Trophoblast cell (in vitro differentiated cells and primary cell): Measurements from ENCODE around the gene GP1BA.

ENCODE experiments used
- DNase-seq, 2 donors: peaks; one replicate each; pipeline ENCODE4 v3.0.0-alpha.2; 2016
- H2AFZ ChIP-seq: 2 replicates; pipeline ENCODE4 v1.6.1; 2013; ENCODE audit warnings: low read length, moderate library complexity, mild to moderate bottlenecking; ENCODE audit not compliant: insufficient read depth, poor library complexity
- H2AK5ac ChIP-seq: 2 replicates; pipeline ENCODE4 v1.6.1; 2013; ENCODE audit warnings: mild to moderate bottlenecking, low read length
- H2BK120ac ChIP-seq: 2 replicates; pipeline ENCODE4 v1.6.1; 2013; ENCODE audit warnings: low read length, mild to moderate bottlenecking, moderate library complexity; ENCODE audit not compliant: insufficient read depth, poor library complexity
- H2BK12ac ChIP-seq: 2 replicates; pipeline ENCODE4 v1.6.1; 2013; ENCODE audit warnings: mild to moderate bottlenecking, low read length, moderate library complexity
- H2BK5ac ChIP-seq: 2 replicates; pipeline ENCODE4 v1.6.1; 2013; ENCODE audit warnings: low read length, low read depth, moderate library complexity, mild to moderate bottlenecking; ENCODE audit not compliant: poor library complexity
- H3K14ac ChIP-seq: 2 replicates; pipeline ENCODE4 v1.6.1; 2013; ENCODE audit warnings: mild to moderate bottlenecking, low read length
- H3K18ac ChIP-seq: 2 replicates; pipeline ENCODE4 v1.6.1; 2013; ENCODE audit warnings: mild to moderate bottlenecking, low read length
- H3K23ac ChIP-seq: 2 replicates; pipeline ENCODE4 v1.6.1; 2013; ENCODE audit warnings: low read length
- H3K27ac ChIP-seq: 2 replicates; pipeline ENCODE4 v1.5.1; 2013; ENCODE audit warnings: low read depth, mild to moderate bottlenecking, inconsistent platforms, low read length, moderate library complexity
- H3K27me3 ChIP-seq: 2 replicates; pipeline ENCODE4 v1.6.1; 2013; ENCODE audit warnings: inconsistent platforms, mild to moderate bottlenecking, low read length, moderate library complexity; ENCODE audit not compliant: insufficient read depth
- H3K36me3 ChIP-seq, 2 experiments: 1 replicate in 1 of 2; 2 replicates in 1 of 2; pipeline ENCODE4 v1.6.1; 2013; ENCODE audit warnings: low read length in 2 of 2, mild to moderate bottlenecking in 2 of 2, moderate library complexity in 1 of 2; ENCODE audit not compliant: insufficient read depth in 2 of 2, control insufficient read depth in 1 of 2
- H3K4ac ChIP-seq: 2 replicates; pipeline ENCODE4 v1.6.1; 2013; ENCODE audit warnings: low read depth, mild to moderate bottlenecking, low read length, moderate library complexity
- H3K4me1 ChIP-seq, 2 experiments: 1 replicate in 1 of 2; 2 replicates in 1 of 2; pipeline ENCODE4 v1.6.1; 2013; ENCODE audit warnings: low read length in 2 of 2, mild to moderate bottlenecking in 2 of 2, moderate library complexity in 1 of 2; ENCODE audit not compliant: insufficient read depth in 2 of 2, control insufficient read depth in 1 of 2
- H3K4me2 ChIP-seq: 2 replicates; pipeline ENCODE4 v1.6.1; 2013; ENCODE audit warnings: inconsistent platforms, mild to moderate bottlenecking, low read length, moderate library complexity
- H3K4me3 ChIP-seq: 2 replicates; pipeline ENCODE4 v1.5.1; 2013; ENCODE audit warnings: mild to moderate bottlenecking, low read depth, low read length, inconsistent platforms
- H3K79me1 ChIP-seq: one replicate; pipeline ENCODE4 v1.6.1; 2013; ENCODE audit warnings: low read length
- H3K79me2 ChIP-seq: 2 replicates; pipeline ENCODE4 v1.6.1; 2013; ENCODE audit warnings: low read length, mild to moderate bottlenecking; ENCODE audit not compliant: control insufficient read depth, insufficient read depth, poor library complexity
- H3K9ac ChIP-seq: 2 replicates; pipeline ENCODE4 v1.6.1; 2013; ENCODE audit warnings: mild to moderate bottlenecking, low read length
- H3K9me3 ChIP-seq: 2 replicates; pipeline ENCODE4 v1.6.1; 2013; ENCODE audit warnings: low read depth, mild to moderate bottlenecking, control low read depth, inconsistent platforms, low read length; ENCODE audit not compliant: insufficient read depth
- H4K12ac ChIP-seq: 2 replicates; pipeline ENCODE4 v1.6.1; 2013; ENCODE audit warnings: low read depth, mild to moderate bottlenecking, low read length, moderate library complexity
- H4K8ac ChIP-seq: 2 replicates; pipeline ENCODE4 v1.6.1; 2013; ENCODE audit warnings: low read depth, mild to moderate bottlenecking, low read length, moderate library complexity
- H4K91ac ChIP-seq: one replicate; pipeline ENCODE4 v1.6.1; 2013; ENCODE audit warnings: low read depth, mild to moderate bottlenecking, low read length, moderate library complexity
- WGBS: extraction: QIAGEN DNeasy Blood & Tissue Kit; methylation state at CpG from one replicate; pipeline ENCODE4 v1.1.7; 2013; ENCODE audit warnings: missing lambda C conversion rate; ENCODE audit not compliant: insufficient read length, insufficient coverage; ENCODE audit errors: extremely low coverage; 5-methylcytosine and 5-hydroxymethylcytosine counted together

The GP1BA gene

DNA sequence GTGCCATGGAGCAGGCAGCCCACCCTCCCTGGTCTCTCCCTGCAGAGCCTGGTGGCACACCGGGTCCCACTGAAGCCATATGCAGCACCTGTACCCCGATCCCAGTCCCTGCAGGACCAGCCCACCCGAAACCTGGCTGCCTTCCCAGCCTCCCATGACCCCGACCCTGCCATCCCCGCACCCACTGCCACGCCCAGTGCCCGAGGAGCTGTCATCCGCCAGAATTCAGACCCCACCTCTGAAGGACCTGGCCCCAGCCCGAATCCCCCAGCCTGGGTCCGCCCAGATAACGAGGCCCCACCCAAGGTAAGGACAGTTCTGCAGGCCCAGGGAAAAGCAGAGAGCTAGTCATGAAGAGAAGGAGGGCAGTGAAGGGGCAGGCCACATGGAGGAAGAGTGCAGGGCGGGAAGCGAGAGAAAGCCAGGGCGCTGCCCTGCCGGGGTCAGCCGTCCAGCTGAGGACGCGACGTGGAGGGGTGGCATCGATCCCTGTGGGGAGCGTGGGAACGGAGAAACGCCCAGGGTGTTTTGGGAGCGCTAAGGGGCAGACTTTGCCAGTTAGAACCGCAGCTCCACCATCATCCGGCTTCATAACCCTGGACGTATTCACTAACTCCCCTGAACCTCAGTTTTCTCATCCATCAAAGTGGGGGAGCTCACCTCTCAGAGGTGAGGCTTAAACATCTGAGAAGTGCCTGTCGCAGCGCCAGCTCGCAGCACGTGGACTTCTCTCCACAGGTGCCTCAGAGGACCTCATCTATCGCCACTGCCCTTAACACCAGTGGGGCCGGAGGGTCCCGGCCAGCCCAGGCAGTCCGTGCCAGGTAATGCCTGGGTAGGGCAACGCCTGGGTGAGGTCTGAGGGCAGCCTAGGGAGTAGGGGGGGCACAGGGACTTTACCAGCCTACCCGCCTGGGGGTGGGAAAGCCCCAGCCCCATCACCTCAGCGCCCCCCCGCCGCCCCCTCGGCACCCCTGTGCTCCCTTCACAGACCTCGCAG, 40.4 kb upstream of the GP1BA start:
- Histone ChIP-seq H2BK5ac (no peak overlapping the region), H3K9me3 (peaks cover 3% of the 10 kb centered on the region), H3K4me2 (no peak overlapping the region), H2BK12ac (no peak overlapping the region), H2AK5ac (no peak overlapping the region), H2AFZ (no peak overlapping the region), H3K9ac (no peak overlapping the region), H3K27me3 (no peaks in the 10 kb centered on the region), H3K79me2 (no peaks in the 10 kb centered on the region), H4K91ac (no peak overlapping the region), H3K18ac (no peak overlapping the region), H3K4me3 (peak overlapping the region; percentile 7), H4K8ac (no peak overlapping the region), H3K23ac (no peak overlapping the region), H3K4ac (no peak overlapping the region), H3K36me3 (peaks cover 90 to 91% of the 10 kb centered on the region in 2 experiments), H3K14ac (no peak overlapping the region), H3K79me1 (no peaks in the 10 kb centered on the region), H4K12ac (no peak overlapping the region), H3K4me1 (no peaks in the 10 kb centered on the region), H2BK120ac (no peak overlapping the region), H3K27ac (no peak overlapping the region)
- no CpG with 5 or more reads among the region's 42 CpGs for WGBS
- DNase-seq: no peak

- no peaks in the 10 kb centered on the region for H3K4me1 ChIP-seq
- WGBS: no CpG with 5 or more reads among the region's 23 CpGs
- H3K27me3 ChIP-seq: no peaks in the 10 kb centered on the region
Observed at GRCh38 chr17:4892499-4893221, 39.4 kb upstream of the GP1BA start.

GRCh38 chr17:4893272-4893671, 38.8 kb upstream of the GP1BA start:
- Histone ChIP-seq H2BK5ac (no peak overlapping the region), H3K4me3 (no peak overlapping the region), H3K79me2 (no peaks in the 10 kb centered on the region), H2BK12ac (no peak overlapping the region), H3K36me3 (peaks cover 88 to 91% of the 10 kb centered on the region in 2 experiments), H3K14ac (no peak overlapping the region), H4K91ac (no peak overlapping the region), H4K8ac (no peak overlapping the region), H3K9me3 (peaks cover 1% of the 10 kb centered on the region), H3K4ac (no peak overlapping the region), H2AK5ac (no peak overlapping the region), H2AFZ (no peak overlapping the region), H2BK120ac (no peak overlapping the region), H3K4me1 (no peaks in the 10 kb centered on the region), H4K12ac (no peak overlapping the region), H3K4me2 (no peak overlapping the region), H3K9ac (no peak overlapping the region), H3K27me3 (no peaks in the 10 kb centered on the region), H3K79me1 (no peaks in the 10 kb centered on the region), H3K23ac (no peak overlapping the region), H3K27ac (no peak overlapping the region), H3K18ac (no peak overlapping the region)
- WGBS: no CpG with 5 or more reads among the region's 18 CpGs
- no peak for DNase-seq

More at GRCh38 chr17:4892499-4893221, 39.4 kb upstream of the GP1BA start:
- Histone ChIP-seq H3K9me3 (peaks cover 1% of the 10 kb centered on the region), H3K79me1 (no peaks in the 10 kb centered on the region), H3K27ac (no peak overlapping the region), H2BK120ac (no peak overlapping the region), H3K4ac (no peak overlapping the region), H2AFZ (no peak overlapping the region), H4K12ac (no peak overlapping the region), H2BK5ac (no peak overlapping the region), H3K14ac (no peak overlapping the region), H2AK5ac (no peak overlapping the region), H3K4me3 (no peak overlapping the region), H3K18ac (no peak overlapping the region), H3K79me2 (no peaks in the 10 kb centered on the region), H4K91ac (no peak overlapping the region), H3K4me2 (no peak overlapping the region), H3K9ac (no peak overlapping the region), H2BK12ac (no peak overlapping the region), H3K36me3 (peaks cover 89 to 90% of the 10 kb centered on the region in 2 experiments), H4K8ac (no peak overlapping the region), H3K23ac (no peak overlapping the region)
- DNase-seq: no peak

GRCh38 chr17:4893721-4894560, 38.1 kb upstream of the GP1BA start:
- Histone ChIP-seq H3K79me2 (no peaks in the 10 kb centered on the region), H2BK120ac (no peak overlapping the region), H2AFZ (no peak overlapping the region), H3K23ac (no peak overlapping the region), H2BK5ac (no peak overlapping the region), H3K4me1 (no peaks in the 10 kb centered on the region), H3K27me3 (no peaks in the 10 kb centered on the region), H3K9me3 (peaks cover 1% of the 10 kb centered on the region), H3K79me1 (no peaks in the 10 kb centered on the region), H3K9ac (no peak overlapping the region), H3K4ac (no peak overlapping the region), H2BK12ac (no peak overlapping the region), H3K4me3 (no peak overlapping the region), H4K12ac (no peak overlapping the region), H3K27ac (no peak overlapping the region), H3K14ac (no peak overlapping the region), H4K91ac (no peak overlapping the region), H2AK5ac (no peak overlapping the region), H3K4me2 (no peak overlapping the region), H3K18ac (no peak overlapping the region), H4K8ac (no peak overlapping the region), H3K36me3 (peaks cover 91 to 94% of the 10 kb centered on the region in 2 experiments)
- no peak for DNase-seq
- no CpG with 5 or more reads among the region's 31 CpGs for WGBS
